ENCODE measurements around the gene RSAD1.
A peak's percentile ranks its signal among the peaks of the same experiment; 100 is the strongest.

RSAD1 gene

DNA sequence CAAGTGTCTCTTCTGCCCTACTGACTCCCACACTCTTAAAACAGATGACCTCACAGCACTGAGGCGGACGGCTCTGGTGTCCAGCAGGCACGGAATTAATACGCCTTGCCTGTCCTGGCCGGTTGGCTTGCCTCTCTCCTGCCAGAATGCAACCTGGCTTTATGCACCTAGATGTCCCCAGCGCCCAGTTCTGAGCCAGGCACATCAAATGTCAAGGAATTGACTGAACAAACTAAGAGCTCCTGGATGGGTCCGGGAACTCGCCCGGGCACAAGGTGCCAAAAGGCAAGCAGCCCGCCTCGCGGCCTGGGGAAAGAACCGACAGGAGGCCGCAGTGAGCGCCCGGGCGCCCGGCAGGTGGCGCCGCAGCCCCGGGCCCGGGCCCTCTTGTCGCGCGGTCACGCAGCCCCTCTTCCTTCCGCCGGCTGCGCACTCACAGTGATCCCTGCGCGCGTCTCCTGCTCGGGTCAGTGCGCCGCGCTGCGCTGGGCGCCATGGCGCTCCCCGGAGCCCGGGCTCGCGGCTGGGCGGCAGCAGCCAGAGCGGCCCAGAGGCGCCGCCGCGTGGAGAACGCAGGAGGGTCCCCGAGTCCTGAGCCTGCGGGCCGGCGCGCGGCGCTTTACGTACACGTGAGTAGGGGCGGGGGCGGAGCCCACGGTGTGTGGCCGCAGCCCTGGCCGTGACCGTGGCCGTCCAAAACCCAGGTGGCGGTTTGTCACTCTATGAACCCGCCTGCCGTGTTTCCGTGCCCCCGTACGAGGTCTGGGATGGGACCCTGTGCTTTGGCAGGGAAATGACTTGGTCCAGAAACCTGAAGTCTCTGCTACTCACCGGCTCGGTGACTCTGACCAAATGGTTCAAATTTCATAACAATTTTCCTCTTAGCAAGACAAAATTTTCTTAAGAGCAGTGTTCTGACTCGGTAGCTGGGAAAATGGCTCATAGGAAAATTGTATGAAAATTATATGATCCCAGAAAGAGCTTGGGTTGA, at the start of gene RSAD1:
Gene RSAD1 (plus strand): TSS at position 470 of the 991 bp plus-strand sequence. CDS start 25 bp downstream, at position 495.
- peak; percentile 64 to 83 (median 75) for DNase-seq

DNA sequence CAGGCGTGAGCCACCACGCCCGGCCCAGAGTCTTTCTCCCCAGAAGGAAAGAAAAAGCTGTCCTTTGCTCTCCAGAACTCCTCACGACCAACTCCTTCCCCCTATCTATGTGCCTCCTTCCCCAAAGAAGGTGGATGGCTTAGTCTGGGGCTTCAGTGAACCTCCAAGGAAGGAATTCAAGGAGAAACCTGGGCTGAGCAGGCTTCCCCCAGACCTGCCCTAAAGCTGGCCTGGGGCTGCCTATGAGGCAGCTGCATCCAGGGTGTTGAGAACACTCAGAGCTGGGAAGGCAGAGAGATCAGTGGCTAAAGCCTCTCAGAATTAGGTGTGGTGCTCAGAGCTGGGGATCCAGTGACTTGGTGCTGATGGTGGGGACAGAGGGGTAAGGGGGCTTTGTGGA, 48.9 kb upstream of the RSAD1 start:
- no peak for DNase-seq

DNA sequence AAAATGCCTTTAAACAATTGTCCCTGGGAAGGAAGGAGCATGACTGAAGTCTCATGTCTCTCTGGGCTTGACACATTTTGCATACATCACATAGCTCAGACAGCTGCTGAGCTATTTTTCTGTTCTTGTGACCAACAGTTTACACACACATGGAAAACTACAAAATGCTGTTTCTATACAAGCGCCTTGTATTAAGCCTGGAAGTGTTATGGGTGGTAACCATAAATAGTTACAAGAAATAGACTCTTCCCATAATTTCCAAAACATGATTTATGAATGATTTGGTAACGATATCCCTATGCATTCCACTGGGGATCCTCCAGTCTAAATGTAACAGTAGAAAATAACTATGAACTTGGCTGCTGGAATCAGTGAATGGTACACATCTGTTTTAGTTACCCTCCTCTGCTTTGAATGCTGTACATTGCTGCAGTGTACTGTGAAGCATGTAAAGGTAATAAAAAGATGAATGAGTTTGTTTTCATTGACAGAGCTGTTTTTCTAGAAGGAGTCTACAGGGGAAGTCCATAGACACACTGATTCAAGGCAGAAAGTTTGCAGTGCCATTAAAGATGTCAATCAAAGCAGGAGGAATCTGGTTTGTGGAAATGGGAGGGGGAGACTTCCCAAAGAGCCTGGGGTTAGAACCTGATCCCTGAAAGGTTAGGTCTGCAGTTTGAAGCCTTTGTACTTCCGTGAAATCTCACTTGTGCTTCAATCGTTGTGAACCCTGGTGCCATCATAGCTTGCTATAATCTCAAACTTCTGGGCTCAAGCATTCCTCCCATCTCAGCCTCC, 47.6 kb upstream of the RSAD1 start:
- DNase-seq = no peak

DNA sequence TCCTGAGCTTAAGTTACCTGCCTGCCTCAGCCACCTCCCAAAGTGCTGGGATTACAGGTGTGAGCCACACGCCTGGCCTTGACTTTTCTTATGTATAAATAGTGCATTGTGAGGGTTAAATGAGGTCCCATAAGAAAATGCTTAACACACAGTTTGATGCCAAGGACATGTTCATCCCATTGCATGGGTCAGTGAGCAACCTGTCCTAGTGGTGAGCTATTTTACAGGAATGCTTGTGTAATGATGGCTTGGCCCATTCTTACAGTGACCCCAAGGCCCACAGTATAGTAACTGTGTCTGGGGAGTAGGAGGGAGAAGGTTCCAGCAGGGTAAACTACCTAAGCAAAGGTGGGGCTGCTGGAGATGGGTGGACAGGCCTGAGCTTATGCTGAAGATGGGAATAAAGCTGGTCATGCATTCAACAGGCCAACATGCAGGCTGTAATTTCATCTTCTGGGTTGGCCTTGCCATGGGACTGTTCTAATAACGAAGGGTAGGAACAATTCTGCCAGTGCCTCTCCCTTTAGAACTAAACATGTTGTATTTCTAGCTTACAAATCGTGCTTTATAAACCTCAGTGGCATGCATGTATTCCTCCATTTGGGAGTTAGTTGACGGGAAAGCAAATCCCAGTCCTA, 46.4 kb upstream of the RSAD1 start:
- DNase-seq = no peak

DNA sequence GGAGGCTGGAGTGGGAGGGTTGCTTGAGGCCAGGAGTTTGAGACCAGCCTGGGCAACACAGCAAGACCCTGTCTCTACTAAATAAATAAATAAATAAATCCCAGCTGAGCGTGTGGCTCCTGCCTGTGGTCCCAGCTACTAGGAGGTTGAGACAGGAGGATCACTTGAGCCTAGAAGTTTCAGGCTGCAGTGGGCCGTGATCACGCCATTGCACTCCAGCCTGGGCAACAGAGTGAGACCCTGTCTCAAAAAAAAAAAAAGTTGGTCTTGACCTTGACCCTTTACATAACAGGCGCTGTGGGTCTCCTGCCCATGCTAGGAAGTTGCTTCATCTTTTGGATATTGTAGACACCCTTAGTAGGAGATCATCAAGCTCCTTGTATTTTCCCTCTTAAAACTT, 41.3 kb upstream of the RSAD1 start:
- DNase-seq = no peak

DNA sequence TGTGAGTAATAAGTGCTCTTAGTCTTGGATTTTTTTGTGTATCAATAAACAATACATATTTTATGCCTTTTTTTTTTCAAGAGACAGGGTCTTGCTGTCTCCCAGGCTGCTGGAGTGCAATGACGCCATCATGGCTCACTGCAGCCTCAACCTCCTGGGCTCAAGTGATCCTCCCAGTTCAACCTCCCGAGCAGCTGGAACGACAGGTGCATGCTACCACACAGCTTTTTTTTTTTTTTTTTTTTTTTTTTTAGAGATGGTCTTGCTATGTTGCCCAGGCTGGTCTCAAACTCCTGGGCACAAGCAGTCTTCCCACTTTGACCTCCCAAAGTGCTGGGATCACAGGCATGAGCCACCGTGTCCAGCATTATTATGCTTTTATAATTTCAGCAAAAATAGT, 39.7 kb upstream of the RSAD1 start:
- no peak for DNase-seq

DNA sequence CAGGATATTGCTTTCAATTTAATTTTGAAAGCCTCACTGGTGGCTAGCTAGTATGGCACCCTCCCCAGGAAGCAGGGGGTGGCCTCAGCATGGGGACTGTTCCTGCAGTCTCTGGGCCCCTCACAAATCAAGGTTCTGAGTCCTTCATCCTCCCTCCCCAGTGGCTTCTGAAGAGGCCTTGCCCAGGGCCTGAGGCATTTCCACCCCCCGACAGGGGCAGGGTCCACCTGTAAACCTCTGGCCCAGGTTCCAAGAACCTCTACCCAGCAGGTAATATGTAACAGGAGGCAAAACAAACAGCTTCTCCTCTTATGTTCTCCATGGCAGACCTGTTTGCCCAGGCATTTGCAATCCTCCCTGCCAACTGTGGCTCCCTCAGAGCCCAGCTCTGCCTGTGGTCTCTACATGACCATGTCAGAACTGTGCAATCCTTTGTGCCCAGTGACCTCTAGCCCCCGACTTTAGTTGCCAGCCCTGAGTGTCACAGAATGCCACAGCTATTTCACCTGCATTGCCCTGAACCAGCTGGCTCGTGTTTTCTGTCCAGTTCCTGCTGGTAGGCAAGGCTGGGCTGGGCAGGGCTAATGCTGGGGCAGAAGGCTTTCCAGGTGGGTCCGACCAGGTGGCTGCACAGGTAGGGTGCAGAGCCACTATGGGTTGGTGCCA, 38.4 kb upstream of the RSAD1 start:
- no peak for DNase-seq

DNA sequence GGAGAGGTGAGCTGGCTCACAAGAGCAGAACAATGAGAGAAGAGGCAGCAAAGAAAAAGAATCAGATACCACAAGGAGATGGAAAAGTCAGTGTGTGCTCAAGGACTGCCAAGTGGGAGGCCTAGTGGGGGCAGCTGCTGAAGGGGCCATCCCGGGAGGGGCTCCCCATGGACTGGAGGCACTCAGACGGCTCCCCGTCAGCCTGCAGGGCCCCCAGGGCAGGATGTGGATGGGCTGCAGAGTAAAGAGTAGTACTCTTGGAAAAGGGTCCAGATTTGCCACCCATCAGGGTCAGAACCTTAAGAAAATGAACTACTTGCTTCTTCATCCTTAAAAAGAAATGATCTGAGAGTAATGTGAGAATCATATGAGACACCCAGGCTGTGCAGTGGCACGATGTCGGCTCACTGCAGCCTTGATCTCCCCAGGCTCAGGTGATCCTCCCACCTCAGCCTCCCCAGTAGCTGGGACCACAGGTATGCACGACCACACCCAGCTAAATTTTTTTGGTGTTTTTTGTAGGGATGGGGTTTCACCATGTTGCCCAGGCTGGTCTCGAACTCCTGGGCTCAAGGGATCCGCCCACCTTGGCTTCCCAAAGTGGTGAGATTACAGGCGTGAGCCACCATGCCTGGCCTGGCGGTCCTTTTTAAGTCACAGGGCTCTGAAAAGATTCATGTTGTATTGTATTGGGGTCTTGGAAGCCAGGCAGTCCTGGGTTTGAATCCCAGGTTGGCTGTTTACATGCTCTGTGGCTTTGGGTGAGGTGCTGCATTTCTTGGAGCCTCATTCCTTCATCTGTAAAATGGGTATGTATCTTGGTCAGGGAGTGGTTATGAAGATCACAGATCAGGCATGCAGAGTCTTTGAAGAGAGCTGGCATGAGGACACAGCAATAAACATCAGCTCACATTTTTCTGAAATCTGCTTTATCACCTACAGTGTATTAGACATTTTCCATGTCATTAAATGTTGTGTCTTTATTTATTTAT, 37.5 kb upstream of the RSAD1 start:
- no peak for DNase-seq

DNA sequence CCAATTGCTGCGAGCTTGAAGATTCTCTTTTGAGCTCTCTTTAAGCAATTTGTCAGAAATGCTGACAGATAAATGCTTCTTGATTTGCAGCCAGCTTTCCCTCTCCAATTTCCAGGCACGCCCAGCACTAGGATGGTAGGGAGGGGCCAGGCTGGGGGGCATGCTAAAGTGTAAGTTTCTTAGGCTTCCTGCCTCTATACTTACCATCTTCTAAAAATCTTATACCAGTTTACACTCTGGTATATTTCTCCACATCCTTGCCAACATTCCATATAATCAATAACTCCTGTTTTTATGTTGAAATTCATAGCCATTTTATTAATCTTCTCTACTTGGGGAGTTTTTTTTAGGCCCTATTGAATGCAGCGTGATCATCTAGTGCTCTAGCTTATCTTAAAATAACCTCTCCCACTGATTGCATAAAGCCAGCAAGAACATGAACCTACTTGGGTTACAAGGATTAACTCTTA, 35.1 kb upstream of the RSAD1 start:
- no peak for DNase-seq

DNA sequence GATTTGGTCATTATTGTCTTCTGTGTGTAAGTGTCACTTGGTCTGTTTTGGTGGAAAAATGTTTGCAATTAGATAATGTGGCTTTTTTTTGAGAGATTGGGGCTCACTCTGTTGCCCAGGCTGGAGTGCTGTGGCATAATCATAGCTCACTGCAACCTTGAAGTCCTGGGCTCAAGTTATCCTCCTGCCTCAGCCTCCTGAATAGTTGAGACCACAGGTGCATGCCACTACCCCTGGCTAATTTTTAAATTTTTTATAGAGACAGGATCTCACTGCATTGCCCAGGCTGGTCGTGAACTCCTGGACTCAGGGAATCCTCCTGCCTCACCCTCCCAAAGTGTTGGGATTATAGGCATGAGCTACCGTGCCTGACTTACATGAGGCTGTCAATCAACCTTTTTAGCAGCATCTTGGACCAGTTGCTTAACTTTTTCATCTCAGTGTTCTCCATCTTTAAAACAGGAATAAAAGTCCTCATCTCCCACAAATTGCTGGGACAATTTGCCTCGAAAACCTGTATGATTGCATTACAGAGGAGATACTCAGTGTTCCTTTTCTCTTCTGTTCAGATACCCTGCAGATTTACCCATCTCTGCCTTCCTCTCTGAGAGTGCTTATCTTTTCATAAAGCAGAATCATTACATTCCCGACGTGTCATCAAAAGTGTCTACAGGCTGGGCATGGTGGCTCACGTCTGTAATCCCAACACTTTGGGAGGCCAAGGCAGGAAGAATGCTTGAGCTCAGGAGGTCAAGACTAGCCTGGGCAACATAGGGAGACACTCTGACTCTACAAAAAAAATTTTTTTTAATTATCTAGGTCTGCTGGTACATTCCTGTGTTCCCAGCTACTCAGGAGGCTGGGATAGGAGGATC, 33.6 kb upstream of the RSAD1 start:
- no peak for DNase-seq

DNA sequence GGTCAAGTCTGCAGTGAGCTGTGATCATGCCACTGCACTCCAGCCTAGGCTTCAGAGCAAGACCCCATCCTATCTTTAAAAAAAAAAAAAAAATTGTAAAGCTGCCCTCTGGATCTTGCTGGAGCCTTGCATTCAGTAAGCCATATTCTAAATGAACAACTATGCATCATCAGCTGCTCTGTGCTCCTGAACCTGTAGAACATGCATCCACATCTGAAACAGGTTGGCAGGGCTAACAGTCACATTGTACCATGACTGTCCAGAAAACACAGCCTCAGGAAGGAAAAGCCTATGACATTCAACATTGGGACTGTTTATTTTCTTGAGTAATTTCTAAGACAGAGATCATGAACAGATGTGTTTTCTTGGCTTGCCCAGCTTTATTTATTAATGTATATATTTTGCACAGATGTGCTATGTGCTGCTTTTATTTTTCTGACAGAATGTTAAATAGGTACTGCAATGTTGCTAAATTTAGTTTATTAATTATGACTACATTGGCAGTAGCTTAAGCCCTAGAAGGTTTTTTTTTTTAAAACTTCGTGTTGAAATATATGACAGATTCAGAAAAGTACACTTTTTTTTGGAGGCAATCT, 32.8 kb upstream of the RSAD1 start:
- no peak for DNase-seq

DNA sequence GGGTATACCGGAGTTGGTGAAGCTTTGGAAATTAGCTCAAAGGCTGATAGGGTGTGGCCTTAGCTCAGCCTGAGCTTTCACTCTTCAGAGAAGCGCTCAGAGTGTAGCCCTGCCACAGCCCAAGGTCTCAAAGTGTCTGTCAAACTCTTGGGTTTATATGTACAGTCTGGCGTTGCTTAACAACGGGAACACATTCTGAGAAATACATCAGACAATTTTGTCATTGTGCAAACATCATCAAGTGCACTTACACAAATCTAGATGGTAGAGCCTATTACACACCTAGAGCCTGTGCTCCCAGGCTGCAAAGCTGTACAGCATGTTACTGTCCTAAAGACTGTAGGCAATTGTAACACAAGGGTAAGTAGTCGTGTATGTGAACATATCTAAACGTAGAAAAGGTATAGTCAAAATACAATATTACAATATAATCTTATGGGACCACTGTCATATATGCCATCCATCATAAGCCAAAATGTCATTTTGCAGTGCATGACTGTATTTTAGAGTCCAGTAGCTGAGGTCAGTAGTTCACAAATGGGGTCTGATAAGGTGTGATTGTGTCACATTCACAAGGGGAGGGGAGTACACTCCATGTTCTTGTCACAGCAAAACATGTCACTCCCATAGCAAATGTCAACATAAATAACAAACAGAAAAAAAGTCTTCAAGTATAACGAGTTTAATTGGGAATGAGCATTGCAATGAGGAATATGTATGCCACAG, 30.6 kb upstream of the RSAD1 start:
- DNase-seq = no peak

DNA sequence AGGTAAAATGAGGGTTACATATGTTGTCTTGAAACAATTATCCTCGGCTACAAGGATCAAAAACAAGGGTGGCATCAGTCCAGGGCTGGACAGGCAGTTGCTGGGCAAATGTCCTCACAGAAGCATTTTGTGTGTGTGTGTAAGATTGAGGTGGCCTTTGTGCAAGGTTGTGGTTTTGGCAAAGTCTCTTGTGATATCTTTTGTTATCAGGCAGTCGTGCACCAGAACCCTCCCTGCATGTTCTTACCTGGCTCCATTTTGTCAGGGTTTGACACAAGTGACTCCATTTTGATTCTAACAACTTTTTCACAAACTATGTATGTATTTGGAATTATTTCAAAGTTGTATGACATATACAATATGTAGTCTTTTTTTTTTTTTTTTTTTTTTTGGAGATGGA, 30.0 kb upstream of the RSAD1 start:
- no peak for DNase-seq

DNA sequence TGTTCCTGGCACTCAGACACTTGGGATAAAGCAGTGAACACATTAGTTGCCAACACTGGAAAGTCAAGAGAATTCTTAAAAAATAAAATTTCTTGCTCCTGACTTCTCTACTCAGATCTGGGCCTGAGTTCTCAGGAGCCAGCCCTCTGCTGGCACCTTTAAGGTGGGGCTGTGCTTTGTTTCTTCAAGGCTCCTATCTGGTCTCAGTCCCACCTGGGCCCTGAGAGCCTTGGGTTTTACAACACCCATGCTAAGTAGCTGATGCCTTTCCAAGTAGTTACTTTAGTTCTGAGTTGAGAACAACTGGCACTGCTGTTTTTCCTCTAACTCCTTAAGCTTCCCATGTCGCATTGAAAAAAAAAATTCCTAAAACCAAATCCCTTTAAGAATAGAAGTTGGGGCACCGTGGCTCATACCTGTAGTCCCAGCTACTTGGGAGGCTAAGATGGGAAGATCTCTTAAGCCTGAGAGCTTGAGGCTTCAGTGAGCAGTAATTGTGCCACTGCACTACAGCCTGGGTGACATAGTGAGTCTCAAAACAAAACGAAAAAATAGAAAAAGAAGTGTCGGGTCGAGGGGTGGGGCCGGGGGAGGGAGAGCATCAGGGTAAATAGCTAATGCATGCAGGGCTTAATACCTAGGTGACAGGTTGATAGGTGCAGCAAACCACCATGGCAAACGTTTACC, 26.6 kb upstream of the RSAD1 start:
- DNase-seq = no peak

DNA sequence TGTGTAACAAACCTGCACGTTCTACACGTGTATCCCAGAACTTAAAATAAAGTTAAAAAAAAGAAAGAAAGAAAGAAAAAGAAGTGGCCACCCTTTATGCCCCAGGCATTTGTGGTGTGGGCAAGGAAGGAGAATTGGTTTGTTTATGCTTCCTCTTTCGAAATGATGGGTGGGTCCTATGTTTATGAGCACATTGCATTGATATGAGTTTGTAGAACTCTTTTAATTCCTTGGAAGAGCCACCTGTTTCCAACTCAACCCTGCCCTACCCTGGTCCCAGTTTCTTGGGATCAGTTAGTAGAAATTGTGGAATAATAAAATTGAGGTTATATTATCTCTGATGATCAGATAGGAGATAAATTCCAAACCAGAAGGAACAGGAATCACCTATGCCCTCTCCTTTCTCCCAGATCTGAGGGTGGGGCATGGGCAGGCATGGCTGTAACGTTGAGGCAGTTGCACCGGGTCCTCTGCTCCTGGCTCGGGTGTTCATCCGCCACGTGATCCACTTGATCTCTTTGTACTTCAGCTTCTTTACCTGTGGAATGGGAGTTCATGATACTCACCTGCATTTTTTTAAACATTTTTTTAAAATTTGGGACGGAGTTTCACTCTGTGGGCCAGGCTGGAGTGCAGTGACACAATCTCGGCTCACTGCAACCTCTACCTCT, 25.9 kb upstream of the RSAD1 start:
- no peak for DNase-seq

DNA sequence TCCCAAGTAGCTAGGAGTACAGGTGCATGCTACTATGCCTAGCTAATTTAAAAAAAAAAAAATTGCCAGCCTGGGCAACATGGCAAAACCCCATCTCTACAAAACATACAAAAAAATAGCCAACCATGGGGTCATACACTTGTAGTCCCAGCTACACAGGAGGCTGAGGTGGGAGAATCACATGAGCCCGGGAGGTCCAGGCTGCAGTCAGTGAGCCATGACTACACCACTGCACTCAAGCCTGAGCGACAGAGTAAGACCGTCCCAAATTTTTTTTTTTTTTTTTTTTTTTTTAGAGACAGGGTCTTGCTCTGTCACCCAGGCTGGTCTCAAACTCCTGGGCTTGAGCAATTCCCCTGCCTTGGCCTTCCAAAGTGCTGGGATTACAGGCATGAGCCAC, 24.8 kb upstream of the RSAD1 start:
- DNase-seq = no peak

DNA sequence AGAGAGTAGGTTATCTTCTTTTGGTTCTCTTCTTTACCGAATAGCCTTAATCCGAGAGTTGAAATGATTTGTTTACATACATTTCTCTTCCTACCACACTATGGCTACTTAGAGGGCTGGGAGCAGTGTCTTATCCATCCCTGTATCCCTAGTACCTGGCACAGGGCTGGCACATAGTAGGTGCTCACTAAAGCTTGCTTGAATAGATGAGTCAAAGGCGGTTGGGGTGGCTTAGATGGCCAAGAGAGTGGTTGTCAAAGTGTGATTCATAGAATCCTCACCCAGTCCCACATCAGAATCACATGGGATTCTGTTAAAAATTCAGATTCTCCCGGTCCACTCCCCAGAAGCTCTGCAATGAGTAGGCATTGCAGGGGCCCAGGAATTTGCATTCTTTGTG, 21.0 kb upstream of the RSAD1 start:
- DNase-seq = no peak

DNA sequence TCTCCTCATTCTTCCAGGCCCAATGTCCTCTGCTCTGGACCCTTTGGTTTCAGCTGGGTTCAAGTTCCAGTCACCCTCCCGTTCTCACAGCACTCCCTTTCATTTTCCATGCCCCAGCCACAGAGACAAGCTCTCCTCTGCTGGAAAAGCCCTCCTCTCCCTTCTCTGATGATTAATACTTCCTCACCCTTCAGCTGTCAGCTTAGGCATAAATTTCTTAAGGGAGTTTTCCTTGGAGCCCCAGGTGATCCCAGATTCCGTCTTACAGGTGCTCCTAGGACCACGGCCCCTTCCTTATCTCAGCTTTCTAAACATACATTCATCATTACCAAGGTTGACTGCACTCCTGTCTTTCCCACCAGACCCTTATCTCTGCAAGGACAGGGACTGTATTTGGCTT, 20.4 kb upstream of the RSAD1 start:
- DNase-seq = no peak

All from activated CD4-positive, CD25-positive, alpha-beta regulatory T cell (primary cell).